PC-3 (cell line): ENCODE measurements around the gene C9orf43. TPM values are rescaled to one million over a fixed set of nuclear protein-coding genes. Genes with fewer than 3 reads are reported as not detected.

ENCODE experiments used
- ATAC-seq: fragments of 200-7000 bp; cut with Tn5 transposase; 2 replicates; pipeline ENCODE4 v1.9.1; 2020; ENCODE audit warnings: mild to moderate bottlenecking, moderate library complexity
- BruUV-seq: library from RNA; stranded (reverse); fragments of 400-500 nt; replicated peaks from 2 replicates; lab custom pipeline; 2021; lab: Mats Ljungman, UMichigan
- CTCF ChIA-PET: fragments of 300-600 bp; sonication (Branson Sonifier 250); formaldehyde crosslinking; loops from one replicate; lab custom pipeline; 2022; ENCODE audit warnings: antibody characterized with exemption; lab: Charles Lee
- POLR2A ChIA-PET: fragments of 300-600 bp; sonication (Branson Sonifier 250); formaldehyde crosslinking; loops from one replicate; lab custom pipeline; 2022; ENCODE audit warnings: antibody characterized with exemption; ENCODE audit not compliant: unreplicated experiment; lab: Charles Lee
- DNase-seq: peaks from one replicate; pipeline ENCODE4 v3.0.0-alpha.2; 2015
- H2AFZ ChIP-seq: fragments of 300-600 bp; sonication (generic); 2 replicates; pipeline ENCODE4 v1.6.0; 2016; ENCODE audit warnings: antibody characterized with exemption, low read length
- H3F3A ChIP-seq: fragments of 300-600 bp; sonication (generic); one replicate; pipeline ENCODE4 v1.6.0; 2017; ENCODE audit warnings: antibody characterized with exemption, low read length, control low read depth, mild to moderate bottlenecking; ENCODE audit not compliant: unreplicated experiment
- H3K27ac ChIP-seq: fragments of 300-600 bp; sonication (generic); 2 replicates; pipeline ENCODE4 v1.5.1; 2016; ENCODE audit warnings: mild to moderate bottlenecking, low read length
- H3K27me3 ChIP-seq: fragments of 300-600 bp; sonication (generic); 2 replicates; pipeline ENCODE4 v1.6.1; 2016; ENCODE audit warnings: low read length, mixed read lengths
- H3K36me3 ChIP-seq: fragments of 300-600 bp; sonication (generic); 2 replicates; pipeline ENCODE4 v1.6.1; 2016; ENCODE audit warnings: low read depth, mixed run types, low read length, mixed read lengths
- H3K4me1 ChIP-seq: fragments of 300-600 bp; sonication (generic); 2 replicates; pipeline ENCODE4 v1.5.1; 2016; ENCODE audit warnings: low read length; ENCODE audit not compliant: insufficient read depth
- H3K4me2 ChIP-seq: fragments of 300-600 bp; sonication (generic); 2 replicates; pipeline ENCODE4 v1.6.0; 2016; ENCODE audit warnings: low read length
- H3K4me3 ChIP-seq: fragments of 300-600 bp; sonication (generic); 2 replicates; pipeline ENCODE4 v1.5.1; 2016; ENCODE audit warnings: mild to moderate bottlenecking, low read length, mixed read lengths
- H3K79me2 ChIP-seq: fragments of 300-600 bp; sonication (generic); 2 replicates; pipeline ENCODE4 v1.6.1; 2017; ENCODE audit warnings: low read length, mixed read lengths
- H3K9ac ChIP-seq: fragments of 300-600 bp; sonication (generic); 2 replicates; pipeline ENCODE4 v1.6.0; 2016; ENCODE audit warnings: mild to moderate bottlenecking, low read length
- H3K9me2 ChIP-seq: fragments of 300-600 bp; sonication (generic); replicated peaks from 2 replicates; pipeline ENCODE4 v1.6.1; 2016; ENCODE audit warnings: mixed run types, low read length, mixed read lengths
- H3K9me3 ChIP-seq: fragments of 300-600 bp; sonication (generic); 2 replicates; pipeline ENCODE4 v1.6.1; 2016; ENCODE audit warnings: low read length, mixed read lengths
- H4K20me1 ChIP-seq: fragments of 300-600 bp; sonication (generic); 2 replicates; pipeline ENCODE4 v1.6.1; 2016; ENCODE audit warnings: low read length, mixed read lengths
- EZH2 ChIP-seq: fragments of 300-600 bp; sonication (generic); IDR thresholded peaks from one replicate; pipeline ENCODE4 v1.6.1; 2017; ENCODE audit warnings: antibody characterized with exemption, mild to moderate bottlenecking, low read length; ENCODE audit not compliant: unreplicated experiment
- EZH2phosphoT487 ChIP-seq: fragments of 300-600 bp; sonication (generic); IDR thresholded peaks from 2 replicates; pipeline ENCODE4 v1.6.1; 2018; ENCODE audit warnings: mild to moderate bottlenecking, antibody characterized with exemption, low read length, borderline replicate concordance
- intact Hi-C: fragments of 100-400 bp; cut with micrococcal nuclease; formaldehyde crosslinking; loops from 2 replicates; pipeline ENCODE4 v1.9.0; 2023
- total RNA-seq: library from RNA; depleted of rRNA; stranded (reverse); fragments of >200 nt; gene quantifications from 2 replicates; pipeline ENCODE4 v1.2.3, GENCODE V29; 2014
- TF ChIP-seq, protein P1 (sequence below): fragments of 300-600 bp; sonication (generic); conservative IDR thresholded peaks from 2 replicates; pipeline ENCODE4 v1.5.1; 2017; ENCODE audit warnings: antibody characterized with exemption, low read depth, mild to moderate bottlenecking, low read length

Gene C9orf43
- total RNA-seq, 1 experiment from 2014 or later, result 0.29 TPM

- DNase-seq, result no peak
- BruUV-seq, result no TSS peak
- ChIA-PET CTCF (no interaction called here), POLR2A (no interaction called here)
- H3K27ac ChIP-seq, result no peak overlapping the region
- no peaks in the 10 kb centered on the region for H3K9me2 ChIP-seq
- H3K9me3 ChIP-seq, result no peaks in the 10 kb centered on the region
- H3K4me2 ChIP-seq, result no peak overlapping the region
- no peak overlapping the region for H3K9ac ChIP-seq
- no peaks in the 10 kb centered on the region for H3K4me1 ChIP-seq
- no peaks in the 10 kb centered on the region for H3F3A ChIP-seq
- intact Hi-C loops, result no loop called here
- ATAC-seq, result no peak
- no peaks in the 10 kb centered on the region for H3K36me3 ChIP-seq
- no peaks in the 10 kb centered on the region for H3K27me3 ChIP-seq
- no peak overlapping the region for H2AFZ ChIP-seq
- no peak overlapping the region for H3K4me3 ChIP-seq
- no peaks in the 10 kb centered on the region for H4K20me1 ChIP-seq
- H3K79me2 ChIP-seq, result no peaks in the 10 kb centered on the region
- TF ChIP-seq EZH2 (no peak), EZH2phosphoT487 (no peak)
- TF ChIP-seq, protein P1, sequence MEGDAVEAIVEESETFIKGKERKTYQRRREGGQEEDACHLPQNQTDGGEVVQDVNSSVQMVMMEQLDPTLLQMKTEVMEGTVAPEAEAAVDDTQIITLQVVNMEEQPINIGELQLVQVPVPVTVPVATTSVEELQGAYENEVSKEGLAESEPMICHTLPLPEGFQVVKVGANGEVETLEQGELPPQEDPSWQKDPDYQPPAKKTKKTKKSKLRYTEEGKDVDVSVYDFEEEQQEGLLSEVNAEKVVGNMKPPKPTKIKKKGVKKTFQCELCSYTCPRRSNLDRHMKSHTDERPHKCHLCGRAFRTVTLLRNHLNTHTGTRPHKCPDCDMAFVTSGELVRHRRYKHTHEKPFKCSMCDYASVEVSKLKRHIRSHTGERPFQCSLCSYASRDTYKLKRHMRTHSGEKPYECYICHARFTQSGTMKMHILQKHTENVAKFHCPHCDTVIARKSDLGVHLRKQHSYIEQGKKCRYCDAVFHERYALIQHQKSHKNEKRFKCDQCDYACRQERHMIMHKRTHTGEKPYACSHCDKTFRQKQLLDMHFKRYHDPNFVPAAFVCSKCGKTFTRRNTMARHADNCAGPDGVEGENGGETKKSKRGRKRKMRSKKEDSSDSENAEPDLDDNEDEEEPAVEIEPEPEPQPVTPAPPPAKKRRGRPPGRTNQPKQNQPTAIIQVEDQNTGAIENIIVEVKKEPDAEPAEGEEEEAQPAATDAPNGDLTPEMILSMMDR, result no peak
Measured at GRCh38 chr9:113368348-113368981, 42.1 kb upstream of the C9orf43 start.

DNA sequence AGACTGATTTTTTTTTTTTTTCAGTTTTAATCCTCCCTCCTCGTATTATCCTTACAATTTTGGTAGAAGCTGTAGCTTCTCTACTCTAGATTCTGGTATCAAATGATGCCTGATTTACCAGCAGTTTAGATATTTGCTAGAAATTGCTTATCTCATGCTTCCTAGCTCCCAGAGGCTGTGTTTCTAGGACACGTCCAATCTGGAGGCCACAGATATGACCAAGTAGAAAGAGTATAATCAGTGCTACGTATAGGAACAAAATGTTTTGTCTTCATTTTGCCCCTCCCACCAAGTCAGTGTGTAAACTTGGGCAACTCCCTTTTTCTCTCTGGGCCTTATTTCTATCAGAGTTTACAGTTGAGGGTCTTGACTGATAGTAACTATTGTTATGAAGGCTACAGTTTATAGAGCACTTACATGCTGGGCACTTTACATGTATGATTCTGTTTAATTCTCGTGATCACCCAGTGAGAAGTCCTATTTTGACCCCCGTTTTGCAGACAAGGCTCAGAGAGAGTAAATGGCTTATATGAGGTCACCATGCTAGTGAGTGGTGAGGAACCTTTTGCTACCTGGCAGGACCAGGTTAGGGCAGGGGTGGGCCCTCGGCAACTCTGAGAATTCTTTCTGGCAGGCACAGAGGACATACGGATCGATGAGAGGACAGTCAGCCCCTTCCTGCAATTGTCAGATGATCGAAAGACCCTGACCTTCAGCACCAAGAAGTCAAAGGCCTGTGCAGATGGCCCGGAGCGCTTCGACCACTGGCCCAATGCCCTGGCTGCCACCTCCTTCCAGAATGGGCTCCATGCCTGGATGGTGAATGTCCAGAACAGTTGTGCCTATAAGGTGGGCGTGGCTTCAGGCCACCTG, 41.3 kb upstream of the C9orf43 start:
- no TSS peak for BruUV-seq
- intact Hi-C loops, result no loop called here
- ATAC-seq (no peak), DNase-seq (no peak)
- no peaks in the 10 kb centered on the region for H4K20me1 ChIP-seq
- H3K9me2 ChIP-seq, result no peaks in the 10 kb centered on the region
- no peaks in the 10 kb centered on the region for H3K9me3 ChIP-seq
- no peaks in the 10 kb centered on the region for H3K79me2 ChIP-seq
- no peaks in the 10 kb centered on the region for H3K4me1 ChIP-seq
- no peak for TF ChIP-seq EZH2
- TF ChIP-seq EZH2phosphoT487, result no peak
- TF ChIP-seq, protein P1, result no peak
- no peak overlapping the region for H3K4me3 ChIP-seq
- H3K4me2 ChIP-seq, result no peak overlapping the region
- H2AFZ ChIP-seq, result no peak overlapping the region
- H3K27me3 ChIP-seq, result no peaks in the 10 kb centered on the region
- no peak overlapping the region for H3K9ac ChIP-seq
- ChIA-PET POLR2A (no interaction called here), CTCF (no interaction called here)
- no peak overlapping the region for H3K27ac ChIP-seq
- H3F3A ChIP-seq, result no peaks in the 10 kb centered on the region
- H3K36me3 ChIP-seq, result peaks cover under 1% of the 10 kb centered on the region; the same call in 1 of the 2 replicates

DNA sequence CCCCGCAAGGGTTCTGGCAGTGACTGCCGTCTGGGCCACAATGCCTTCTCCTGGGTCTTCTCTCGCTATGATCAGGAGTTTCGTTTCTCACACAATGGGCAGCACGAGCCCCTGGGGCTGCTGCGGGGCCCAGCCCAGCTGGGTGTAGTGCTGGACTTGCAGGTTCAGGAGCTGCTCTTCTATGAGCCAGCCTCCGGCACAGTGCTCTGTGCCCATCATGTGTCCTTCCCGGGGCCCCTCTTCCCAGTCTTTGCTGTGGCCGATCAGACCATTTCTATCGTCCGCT, 40.7 kb upstream of the C9orf43 start:
- DNase-seq, result no peak
- H3K27ac ChIP-seq, result no peak overlapping the region
- ChIA-PET POLR2A (no interaction called here), CTCF (interaction anchor here (0.6 kb wide), 1 partner anchor 170 kb away, joined by 5 read pairs; no protein-coding TSS in a partner anchor)
- no TSS peak for BruUV-seq
- H3K9ac ChIP-seq, result no peak overlapping the region
- peaks cover 3% of the 10 kb centered on the region; the same call in 1 of the 2 replicates for H3K36me3 ChIP-seq
- no peaks in the 10 kb centered on the region for H4K20me1 ChIP-seq
- H2AFZ ChIP-seq, result no peak overlapping the region
- no peaks in the 10 kb centered on the region for H3K4me1 ChIP-seq
- intact Hi-C loops, result no loop called here
- H3K27me3 ChIP-seq, result no peaks in the 10 kb centered on the region
- H3K4me3 ChIP-seq, result no peak overlapping the region
- H3K9me2 ChIP-seq, result no peaks in the 10 kb centered on the region
- H3K4me2 ChIP-seq, result no peak overlapping the region
- TF ChIP-seq EZH2phosphoT487 (no peak), EZH2 (no peak)
- TF ChIP-seq, protein P1, result no peak
- H3K9me3 ChIP-seq, result no peaks in the 10 kb centered on the region
- no peaks in the 10 kb centered on the region for H3K79me2 ChIP-seq
- no peak for ATAC-seq
- H3F3A ChIP-seq, result no peaks in the 10 kb centered on the region
